Activated T-cell treated with anti-CD3 and anti-CD28 coated beads for 24 hours (primary cell): Measurements from ENCODE around the gene RIC8A.
A peak's percentile ranks its signal among the peaks of the same experiment; 100 is the strongest.

ENCODE experiments used
- DNase-seq: peaks from one replicate; pipeline ENCODE4 v3.0.0-alpha.2; 2020; ENCODE audit warnings: low read depth

Gene RIC8A

DNA sequence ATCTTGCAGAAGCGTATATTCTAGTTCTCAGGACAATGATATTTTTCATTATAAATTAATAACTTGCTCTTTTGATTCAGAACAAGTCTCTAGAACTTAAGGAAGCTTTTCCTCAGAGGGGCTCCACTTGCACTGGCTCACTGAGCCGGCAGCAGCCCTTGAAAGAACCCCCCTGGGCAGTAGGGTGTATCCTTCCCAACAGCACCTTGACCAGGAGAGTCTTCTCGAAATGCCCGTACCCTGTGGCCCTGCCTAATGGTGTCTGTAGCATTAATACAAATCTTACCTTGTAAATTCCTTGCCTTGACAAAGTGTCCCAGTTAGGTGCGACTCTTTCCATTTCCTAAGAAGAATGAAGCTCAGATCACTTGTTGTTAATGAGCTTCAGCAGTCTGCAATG is 42.8 kb downstream of the RIC8A start:
- DNase-seq = no peak

DNA sequence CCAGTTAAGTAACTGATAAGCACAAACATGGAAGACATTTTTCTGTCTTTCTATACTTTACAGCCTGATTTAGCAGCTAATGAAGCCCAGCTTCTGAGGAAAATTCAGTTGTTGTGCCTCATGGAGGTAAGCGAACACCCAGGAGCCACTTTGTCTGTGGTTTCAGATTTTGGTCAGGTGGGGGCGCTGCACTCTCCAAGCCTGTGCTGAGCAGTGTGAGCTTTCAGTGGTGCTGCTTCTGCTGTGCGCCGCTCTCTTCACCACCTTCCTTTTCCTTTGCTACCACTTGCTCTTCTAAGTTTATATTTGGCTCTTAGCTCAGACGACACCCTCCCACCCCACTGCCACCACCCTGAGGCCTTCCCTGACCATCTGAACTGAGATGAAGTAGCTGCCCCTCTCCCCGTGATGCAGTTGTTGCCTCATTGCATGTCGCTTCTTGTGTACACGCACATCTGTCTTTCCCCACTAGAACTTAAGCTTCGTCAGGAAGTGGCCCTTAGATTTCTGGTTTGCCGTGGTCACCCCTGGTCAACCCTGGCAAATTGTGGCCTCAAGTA is 43.3 kb downstream of the RIC8A start:
- DNase-seq = peak; percentile 66

DNA sequence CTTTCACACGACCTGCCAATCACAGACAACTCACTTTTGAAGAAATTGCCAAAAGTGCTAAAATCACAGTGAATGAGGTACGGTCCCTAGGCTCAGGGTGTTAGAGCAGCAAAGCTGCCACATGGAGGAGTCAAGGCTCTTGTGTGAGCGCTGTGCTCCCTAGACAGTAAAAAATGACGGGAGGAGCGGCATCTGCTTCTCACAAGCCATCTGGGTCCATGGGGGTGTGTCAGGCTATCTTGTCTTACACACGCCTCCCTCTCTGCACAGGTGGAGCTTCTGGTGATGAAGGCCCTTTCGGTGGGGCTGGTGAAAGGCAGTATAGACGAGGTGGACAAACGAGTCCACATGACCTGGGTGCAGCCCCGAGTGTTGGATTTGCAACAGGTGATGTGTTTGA is 44.0 kb downstream of the RIC8A start:
- no peak for DNase-seq

DNA sequence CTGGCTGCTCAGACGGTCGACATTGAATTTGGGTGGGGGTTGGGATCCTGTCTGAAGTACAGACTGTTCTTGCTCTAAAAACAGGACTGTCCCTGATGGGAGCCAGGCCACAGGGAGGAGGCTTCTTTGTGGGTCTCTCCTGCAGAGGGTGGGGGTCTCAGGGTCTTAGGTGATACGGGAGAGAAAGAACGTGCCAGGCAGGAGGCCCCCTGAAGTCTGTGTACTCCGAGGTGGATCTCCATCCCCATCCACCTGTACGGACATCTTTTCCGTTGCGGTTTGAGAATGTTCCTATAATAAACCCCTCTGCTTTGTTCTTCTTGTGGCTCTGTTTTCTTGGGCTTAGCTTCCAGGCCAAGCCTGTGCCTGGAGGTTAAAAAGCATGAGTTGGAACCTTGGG is 45.2 kb downstream of the RIC8A start:
- no peak for DNase-seq

DNA sequence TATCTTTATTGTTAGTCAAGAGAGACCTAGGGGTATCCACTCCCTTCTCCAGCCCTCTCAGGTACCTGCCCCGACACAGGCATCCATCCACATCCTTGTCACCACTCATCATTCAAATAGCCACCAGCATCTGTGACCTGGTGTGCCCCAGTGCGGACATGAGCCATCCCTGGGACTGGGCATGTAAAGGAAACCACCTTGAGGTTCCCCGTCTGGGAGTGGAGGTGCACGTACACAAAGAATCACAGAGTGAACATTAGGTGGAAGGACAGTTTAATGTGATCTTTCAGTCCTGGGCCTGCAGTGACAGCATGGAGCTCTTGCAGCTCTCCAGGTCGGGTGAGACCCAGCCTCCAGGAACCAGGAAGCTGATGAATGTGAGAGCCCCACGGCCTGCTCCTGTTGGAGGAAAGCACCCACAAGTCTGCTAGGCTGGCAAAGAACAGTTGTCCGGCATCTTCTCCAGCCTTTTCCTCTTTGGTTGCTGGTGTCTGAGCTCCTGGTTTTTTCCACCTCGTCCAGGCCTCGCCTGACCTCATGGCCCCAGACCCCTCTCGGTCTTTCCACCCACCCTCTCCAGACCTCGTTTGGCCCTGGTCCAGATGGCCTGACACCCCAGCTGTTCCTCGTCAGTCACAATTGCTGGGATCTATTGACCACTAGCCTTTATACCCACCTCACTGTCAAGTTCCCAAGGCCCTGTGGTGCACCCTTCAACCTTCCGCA is 45.8 kb downstream of the RIC8A start:
- no peak for DNase-seq

DNA sequence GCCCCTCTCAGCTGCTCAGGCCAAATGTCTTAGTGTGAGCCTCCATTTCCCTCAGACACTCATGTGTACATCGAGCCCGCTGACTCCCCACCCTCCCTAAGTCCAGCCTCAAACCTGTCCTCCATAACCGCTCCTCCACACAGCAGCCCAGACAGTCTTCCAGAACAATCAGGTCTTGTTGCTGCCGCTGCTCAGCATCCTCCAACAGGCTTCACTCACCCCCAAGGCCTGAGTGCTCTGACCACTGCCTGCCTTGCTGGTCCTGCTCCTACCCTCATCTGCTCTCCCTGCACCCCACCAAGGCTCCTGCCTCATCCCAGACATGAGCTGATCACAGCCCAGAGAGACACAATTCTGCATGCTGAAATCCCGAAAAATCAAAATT is 46.4 kb downstream of the RIC8A start:
- no peak for DNase-seq

- no peak for DNase-seq
Measured at GRCh38 chr11:255176-255575, 47.7 kb downstream of the RIC8A start.

GRCh38 chr11:255816-256215 is 48.3 kb downstream of the RIC8A start:
- DNase-seq = no peak

GRCh38 chr11:256952-257737 is 49.6 kb downstream of the RIC8A start:
- DNase-seq = no peak

- DNase-seq = no peak
Measured at GRCh38 chr11:257766-258493, 50.4 kb downstream of the RIC8A start.

GRCh38 chr11:259413-259812 is 51.9 kb downstream of the RIC8A start:
- DNase-seq = no peak

DNA sequence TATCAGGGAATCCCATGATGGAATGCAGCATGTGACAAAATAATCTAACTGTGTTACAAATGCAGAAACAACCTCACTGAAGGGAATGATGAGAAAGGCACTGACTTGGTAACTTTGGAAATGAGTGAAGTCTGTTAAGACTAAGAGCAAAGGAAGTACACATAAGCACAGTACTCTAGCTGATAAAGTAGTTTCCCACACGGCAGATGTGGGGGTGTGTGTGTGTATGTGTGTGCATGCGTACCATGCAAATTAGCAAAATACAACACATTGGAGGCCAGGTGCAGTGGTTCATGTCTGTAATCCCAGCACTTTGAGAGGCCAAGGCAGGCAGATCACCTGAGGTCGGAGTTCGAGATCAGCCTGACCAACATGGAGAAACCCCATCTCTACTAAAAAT is 54.1 kb downstream of the RIC8A start:
- DNase-seq = no peak
